PC-3 (cell line): ENCODE measurements around the gene RFTN1. TPM values are rescaled to one million over a fixed set of nuclear protein-coding genes. Genes with fewer than 3 reads are reported as not detected.

Source experiments
- ATAC-seq: fragments of 200-7000 bp; cut with Tn5 transposase; 2 replicates; pipeline ENCODE4 v1.9.1; 2020; ENCODE audit warnings: mild to moderate bottlenecking, moderate library complexity
- BruUV-seq: library from RNA; stranded (reverse); fragments of 400-500 nt; replicated peaks from 2 replicates; lab custom pipeline; 2021; lab: Mats Ljungman, UMichigan
- CTCF ChIA-PET: fragments of 300-600 bp; sonication (Branson Sonifier 250); formaldehyde crosslinking; loops from one replicate; lab custom pipeline; 2022; ENCODE audit warnings: antibody characterized with exemption; lab: Charles Lee
- POLR2A ChIA-PET: fragments of 300-600 bp; sonication (Branson Sonifier 250); formaldehyde crosslinking; loops from one replicate; lab custom pipeline; 2022; ENCODE audit warnings: antibody characterized with exemption; ENCODE audit not compliant: unreplicated experiment; lab: Charles Lee
- DNase-seq: peaks from one replicate; pipeline ENCODE4 v3.0.0-alpha.2; 2015
- H2AFZ ChIP-seq: fragments of 300-600 bp; sonication (generic); 2 replicates; pipeline ENCODE4 v1.6.0; 2016; ENCODE audit warnings: antibody characterized with exemption, low read length
- H3F3A ChIP-seq: fragments of 300-600 bp; sonication (generic); one replicate; pipeline ENCODE4 v1.6.0; 2017; ENCODE audit warnings: antibody characterized with exemption, low read length, control low read depth, mild to moderate bottlenecking; ENCODE audit not compliant: unreplicated experiment
- H3K27ac ChIP-seq: fragments of 300-600 bp; sonication (generic); 2 replicates; pipeline ENCODE4 v1.5.1; 2016; ENCODE audit warnings: mild to moderate bottlenecking, low read length
- H3K27me3 ChIP-seq: fragments of 300-600 bp; sonication (generic); 2 replicates; pipeline ENCODE4 v1.6.1; 2016; ENCODE audit warnings: low read length, mixed read lengths
- H3K36me3 ChIP-seq: fragments of 300-600 bp; sonication (generic); 2 replicates; pipeline ENCODE4 v1.6.1; 2016; ENCODE audit warnings: low read depth, mixed run types, low read length, mixed read lengths
- H3K4me1 ChIP-seq: fragments of 300-600 bp; sonication (generic); 2 replicates; pipeline ENCODE4 v1.5.1; 2016; ENCODE audit warnings: low read length; ENCODE audit not compliant: insufficient read depth
- H3K4me2 ChIP-seq: fragments of 300-600 bp; sonication (generic); 2 replicates; pipeline ENCODE4 v1.6.0; 2016; ENCODE audit warnings: low read length
- H3K4me3 ChIP-seq: fragments of 300-600 bp; sonication (generic); 2 replicates; pipeline ENCODE4 v1.5.1; 2016; ENCODE audit warnings: mild to moderate bottlenecking, low read length, mixed read lengths
- H3K79me2 ChIP-seq: fragments of 300-600 bp; sonication (generic); 2 replicates; pipeline ENCODE4 v1.6.1; 2017; ENCODE audit warnings: low read length, mixed read lengths
- H3K9ac ChIP-seq: fragments of 300-600 bp; sonication (generic); 2 replicates; pipeline ENCODE4 v1.6.0; 2016; ENCODE audit warnings: mild to moderate bottlenecking, low read length
- H3K9me2 ChIP-seq: fragments of 300-600 bp; sonication (generic); replicated peaks from 2 replicates; pipeline ENCODE4 v1.6.1; 2016; ENCODE audit warnings: mixed run types, low read length, mixed read lengths
- H3K9me3 ChIP-seq: fragments of 300-600 bp; sonication (generic); 2 replicates; pipeline ENCODE4 v1.6.1; 2016; ENCODE audit warnings: low read length, mixed read lengths
- H4K20me1 ChIP-seq: fragments of 300-600 bp; sonication (generic); 2 replicates; pipeline ENCODE4 v1.6.1; 2016; ENCODE audit warnings: low read length, mixed read lengths
- EZH2 ChIP-seq: fragments of 300-600 bp; sonication (generic); IDR thresholded peaks from one replicate; pipeline ENCODE4 v1.6.1; 2017; ENCODE audit warnings: antibody characterized with exemption, mild to moderate bottlenecking, low read length; ENCODE audit not compliant: unreplicated experiment
- EZH2phosphoT487 ChIP-seq: fragments of 300-600 bp; sonication (generic); IDR thresholded peaks from 2 replicates; pipeline ENCODE4 v1.6.1; 2018; ENCODE audit warnings: mild to moderate bottlenecking, antibody characterized with exemption, low read length, borderline replicate concordance
- intact Hi-C: fragments of 100-400 bp; cut with micrococcal nuclease; formaldehyde crosslinking; loops from 2 replicates; pipeline ENCODE4 v1.9.0; 2023
- total RNA-seq: library from RNA; depleted of rRNA; stranded (reverse); fragments of >200 nt; gene quantifications from 2 replicates; pipeline ENCODE4 v1.2.3, GENCODE V29; 2014
- TF ChIP-seq, protein P1 (sequence below): fragments of 300-600 bp; sonication (generic); conservative IDR thresholded peaks from 2 replicates; pipeline ENCODE4 v1.5.1; 2017; ENCODE audit warnings: antibody characterized with exemption, low read depth, mild to moderate bottlenecking, low read length

RFTN1 gene
- total RNA-seq, 1 experiment from 2014 or later, result 9.7 TPM

GRCh38 chr3:16392717-16393116, 120.8 kb downstream of the RFTN1 start:
- no peaks in the 10 kb centered on the region for H3K9me2 ChIP-seq
- no TSS peak for BruUV-seq
- H3K4me3 ChIP-seq, result no peak overlapping the region
- ATAC-seq (no peak), DNase-seq (no peak)
- H3K27ac ChIP-seq, result no peak overlapping the region
- H3K4me1 ChIP-seq, result no peaks in the 10 kb centered on the region
- no peaks in the 10 kb centered on the region for H3K27me3 ChIP-seq
- H4K20me1 ChIP-seq, result no peaks in the 10 kb centered on the region
- POLR2A ChIA-PET, result no interaction called here
- no peak overlapping the region for H2AFZ ChIP-seq
- H3K9ac ChIP-seq, result no peak overlapping the region
- intact Hi-C loops, result no loop called here
- H3K36me3 ChIP-seq, result no peaks in the 10 kb centered on the region
- no peaks in the 10 kb centered on the region for H3K79me2 ChIP-seq
- no peaks in the 10 kb centered on the region for H3F3A ChIP-seq
- TF ChIP-seq EZH2 (no peak), EZH2phosphoT487 (no peak)
- TF ChIP-seq, protein P1, sequence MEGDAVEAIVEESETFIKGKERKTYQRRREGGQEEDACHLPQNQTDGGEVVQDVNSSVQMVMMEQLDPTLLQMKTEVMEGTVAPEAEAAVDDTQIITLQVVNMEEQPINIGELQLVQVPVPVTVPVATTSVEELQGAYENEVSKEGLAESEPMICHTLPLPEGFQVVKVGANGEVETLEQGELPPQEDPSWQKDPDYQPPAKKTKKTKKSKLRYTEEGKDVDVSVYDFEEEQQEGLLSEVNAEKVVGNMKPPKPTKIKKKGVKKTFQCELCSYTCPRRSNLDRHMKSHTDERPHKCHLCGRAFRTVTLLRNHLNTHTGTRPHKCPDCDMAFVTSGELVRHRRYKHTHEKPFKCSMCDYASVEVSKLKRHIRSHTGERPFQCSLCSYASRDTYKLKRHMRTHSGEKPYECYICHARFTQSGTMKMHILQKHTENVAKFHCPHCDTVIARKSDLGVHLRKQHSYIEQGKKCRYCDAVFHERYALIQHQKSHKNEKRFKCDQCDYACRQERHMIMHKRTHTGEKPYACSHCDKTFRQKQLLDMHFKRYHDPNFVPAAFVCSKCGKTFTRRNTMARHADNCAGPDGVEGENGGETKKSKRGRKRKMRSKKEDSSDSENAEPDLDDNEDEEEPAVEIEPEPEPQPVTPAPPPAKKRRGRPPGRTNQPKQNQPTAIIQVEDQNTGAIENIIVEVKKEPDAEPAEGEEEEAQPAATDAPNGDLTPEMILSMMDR, result no peak
- CTCF ChIA-PET, result no interaction called here
- H3K4me2 ChIP-seq, result no peak overlapping the region
- H3K9me3 ChIP-seq, result no peaks in the 10 kb centered on the region

DNA sequence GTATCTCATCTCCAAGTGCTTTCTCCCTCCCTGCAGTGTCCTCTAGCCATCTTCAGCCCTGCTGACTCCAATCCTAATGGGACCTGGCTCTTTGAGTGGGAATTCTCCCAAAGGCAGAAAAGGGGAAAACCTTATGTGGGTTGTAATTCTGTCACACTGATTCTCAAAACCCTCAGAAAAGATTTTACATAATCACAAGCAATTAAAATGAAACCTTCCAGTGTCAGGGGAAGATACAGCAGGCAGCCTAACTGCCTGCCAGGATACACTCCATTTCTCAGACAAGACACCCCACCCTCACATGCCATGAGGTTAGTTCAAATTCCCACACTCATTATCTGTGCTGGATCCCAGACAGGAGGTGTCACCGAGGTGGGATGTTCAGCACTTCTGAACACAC, 121.4 kb downstream of the RFTN1 start:
- no peaks in the 10 kb centered on the region for H3K79me2 ChIP-seq
- BruUV-seq, result no TSS peak
- no peak overlapping the region for H3K4me3 ChIP-seq
- intact Hi-C loops, result no loop called here
- H3K9me2 ChIP-seq, result no peaks in the 10 kb centered on the region
- H2AFZ ChIP-seq, result no peak overlapping the region
- H3K4me2 ChIP-seq, result no peak overlapping the region
- no peaks in the 10 kb centered on the region for H3F3A ChIP-seq
- H3K4me1 ChIP-seq, result no peaks in the 10 kb centered on the region
- ChIA-PET CTCF (no interaction called here), POLR2A (no interaction called here)
- H3K9ac ChIP-seq, result no peak overlapping the region
- H3K36me3 ChIP-seq, result no peaks in the 10 kb centered on the region
- H3K9me3 ChIP-seq, result no peaks in the 10 kb centered on the region
- TF ChIP-seq EZH2 (no peak), EZH2phosphoT487 (no peak)
- TF ChIP-seq, protein P1, result no peak
- no peak overlapping the region for H3K27ac ChIP-seq
- DNase-seq (no peak), ATAC-seq (no peak)
- H4K20me1 ChIP-seq, result no peaks in the 10 kb centered on the region
- H3K27me3 ChIP-seq, result no peaks in the 10 kb centered on the region

GRCh38 chr3:16390581-16390980, 122.9 kb downstream of the RFTN1 start:
- POLR2A ChIA-PET, result no interaction called here
- CTCF ChIA-PET, result no interaction called here
- Histone ChIP-seq H3K9me3 (no peaks in the 10 kb centered on the region), H3K79me2 (no peaks in the 10 kb centered on the region), H3K9ac (no peak overlapping the region), H3K27ac (no peak overlapping the region), H3K27me3 (no peaks in the 10 kb centered on the region), H3K9me2 (no peaks in the 10 kb centered on the region), H3K4me2 (no peak overlapping the region), H3K36me3 (no peaks in the 10 kb centered on the region), H3F3A (no peaks in the 10 kb centered on the region), H3K4me3 (no peak overlapping the region), H3K4me1 (no peaks in the 10 kb centered on the region), H2AFZ (no peak overlapping the region), H4K20me1 (no peaks in the 10 kb centered on the region)
- intact Hi-C loops, result no loop called here
- DNase-seq, result no peak
- no peak for ATAC-seq
- TF ChIP-seq EZH2, result no peak
- TF ChIP-seq, protein P1, result no peak
- no peak for TF ChIP-seq EZH2phosphoT487
- BruUV-seq, result no TSS peak
